WERI-Rb-1 (cell line): ENCODE data around the gene MALAT1.
"Not testable (repeated sequence)": the region's sequence is repeated elsewhere in the genome, so short reads cannot be mapped to it uniquely, and the experiment has no call there.

Source experiments
- DNase-seq: peaks from one replicate; pipeline ENCODE4 v3.0.0-alpha.2; 2020
- H3K27ac ChIP-seq: fragments of 250-450 bp; sonication (Bioruptor Pico); 2 replicates; pipeline ENCODE4 v1.5.1; 2020; ENCODE audit warnings: mild to moderate bottlenecking, moderate library complexity
- H3K27me3 ChIP-seq: fragments of 250-450 bp; sonication (Bioruptor Pico); 2 replicates; pipeline ENCODE4 v1.5.1; 2021; ENCODE audit warnings: mild to moderate bottlenecking, low read depth, moderate library complexity; ENCODE audit not compliant: insufficient read depth, severe bottlenecking
- H3K36me3 ChIP-seq: fragments of 250-450 bp; sonication (Bioruptor Pico); 2 replicates; pipeline ENCODE4 v1.5.1; 2020; ENCODE audit warnings: mild to moderate bottlenecking, moderate library complexity
- H3K4me3 ChIP-seq: 2 replicates; pipeline ENCODE4 v1.5.1; 2011; ENCODE audit warnings: low read depth, mild to moderate bottlenecking, control low read depth, low read length
- H3K9me3 ChIP-seq: fragments of 250-450 bp; sonication (Bioruptor Pico); 2 replicates; pipeline ENCODE4 v1.5.1; 2021; ENCODE audit warnings: mild to moderate bottlenecking, moderate library complexity; ENCODE audit not compliant: severe bottlenecking
- TF ChIP-seq, protein P1 (sequence below): IDR thresholded peaks from 2 replicates; pipeline ENCODE4 v1.5.1; 2011; ENCODE audit warnings: low read depth, mild to moderate bottlenecking, control low read depth, inconsistent platforms, low read length

The MALAT1 gene

DNA sequence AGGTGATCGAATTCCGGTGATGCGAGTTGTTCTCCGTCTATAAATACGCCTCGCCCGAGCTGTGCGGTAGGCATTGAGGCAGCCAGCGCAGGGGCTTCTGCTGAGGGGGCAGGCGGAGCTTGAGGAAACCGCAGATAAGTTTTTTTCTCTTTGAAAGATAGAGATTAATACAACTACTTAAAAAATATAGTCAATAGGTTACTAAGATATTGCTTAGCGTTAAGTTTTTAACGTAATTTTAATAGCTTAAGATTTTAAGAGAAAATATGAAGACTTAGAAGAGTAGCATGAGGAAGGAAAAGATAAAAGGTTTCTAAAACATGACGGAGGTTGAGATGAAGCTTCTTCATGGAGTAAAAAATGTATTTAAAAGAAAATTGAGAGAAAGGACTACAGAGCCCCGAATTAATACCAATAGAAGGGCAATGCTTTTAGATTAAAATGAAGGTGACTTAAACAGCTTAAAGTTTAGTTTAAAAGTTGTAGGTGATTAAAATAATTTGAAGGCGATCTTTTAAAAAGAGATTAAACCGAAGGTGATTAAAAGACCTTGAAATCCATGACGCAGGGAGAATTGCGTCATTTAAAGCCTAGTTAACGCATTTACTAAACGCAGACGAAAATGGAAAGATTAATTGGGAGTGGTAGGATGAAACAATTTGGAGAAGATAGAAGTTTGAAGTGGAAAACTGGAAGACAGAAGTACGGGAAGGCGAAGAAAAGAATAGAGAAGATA lies at the start of gene MALAT1:
MALAT1 (plus strand) TSS at position 69 of the 736 bp plus-strand sequence.
- TF ChIP-seq, protein P1, sequence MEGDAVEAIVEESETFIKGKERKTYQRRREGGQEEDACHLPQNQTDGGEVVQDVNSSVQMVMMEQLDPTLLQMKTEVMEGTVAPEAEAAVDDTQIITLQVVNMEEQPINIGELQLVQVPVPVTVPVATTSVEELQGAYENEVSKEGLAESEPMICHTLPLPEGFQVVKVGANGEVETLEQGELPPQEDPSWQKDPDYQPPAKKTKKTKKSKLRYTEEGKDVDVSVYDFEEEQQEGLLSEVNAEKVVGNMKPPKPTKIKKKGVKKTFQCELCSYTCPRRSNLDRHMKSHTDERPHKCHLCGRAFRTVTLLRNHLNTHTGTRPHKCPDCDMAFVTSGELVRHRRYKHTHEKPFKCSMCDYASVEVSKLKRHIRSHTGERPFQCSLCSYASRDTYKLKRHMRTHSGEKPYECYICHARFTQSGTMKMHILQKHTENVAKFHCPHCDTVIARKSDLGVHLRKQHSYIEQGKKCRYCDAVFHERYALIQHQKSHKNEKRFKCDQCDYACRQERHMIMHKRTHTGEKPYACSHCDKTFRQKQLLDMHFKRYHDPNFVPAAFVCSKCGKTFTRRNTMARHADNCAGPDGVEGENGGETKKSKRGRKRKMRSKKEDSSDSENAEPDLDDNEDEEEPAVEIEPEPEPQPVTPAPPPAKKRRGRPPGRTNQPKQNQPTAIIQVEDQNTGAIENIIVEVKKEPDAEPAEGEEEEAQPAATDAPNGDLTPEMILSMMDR, result no peak
- Histone ChIP-seq H3K27ac (peak within 1 kb of the TSS; percentile 100), H3K9me3 (no peaks in the 10 kb centered on the region), H3K4me3 (peak within 1 kb of the TSS; percentile 89), H3K36me3 (peaks cover 52% of the 10 kb centered on the region), H3K27me3 (no peaks in the 10 kb centered on the region)
- peak; percentile 92 for DNase-seq

DNA sequence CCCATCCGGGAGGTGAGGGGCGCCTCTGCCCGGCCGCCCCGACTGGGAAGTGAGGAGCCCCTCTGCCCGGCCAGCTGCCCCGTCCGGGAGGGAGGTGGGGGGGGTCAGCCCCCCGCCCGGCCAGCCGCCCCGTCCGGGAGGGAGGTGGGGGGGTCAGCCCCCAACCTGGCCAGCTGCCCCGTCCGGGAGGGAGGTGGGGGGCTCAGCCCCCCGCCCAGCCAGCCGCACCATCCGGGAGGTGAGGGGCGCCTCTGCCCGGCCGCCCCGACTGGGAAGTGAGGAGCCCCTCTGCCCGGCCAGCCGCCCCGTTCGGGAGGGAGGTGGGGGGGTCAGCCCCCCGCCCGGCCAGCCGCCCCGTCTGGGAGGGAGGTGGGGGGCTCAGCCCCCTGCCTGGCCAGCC lies 47.5 kb upstream of the MALAT1 start:
- H3K4me3 ChIP-seq, H3K9me3 ChIP-seq, DNase-seq, H3K27me3 ChIP-seq, H3K36me3 ChIP-seq, H3K27ac ChIP-seq: not testable (repeated sequence)

DNA sequence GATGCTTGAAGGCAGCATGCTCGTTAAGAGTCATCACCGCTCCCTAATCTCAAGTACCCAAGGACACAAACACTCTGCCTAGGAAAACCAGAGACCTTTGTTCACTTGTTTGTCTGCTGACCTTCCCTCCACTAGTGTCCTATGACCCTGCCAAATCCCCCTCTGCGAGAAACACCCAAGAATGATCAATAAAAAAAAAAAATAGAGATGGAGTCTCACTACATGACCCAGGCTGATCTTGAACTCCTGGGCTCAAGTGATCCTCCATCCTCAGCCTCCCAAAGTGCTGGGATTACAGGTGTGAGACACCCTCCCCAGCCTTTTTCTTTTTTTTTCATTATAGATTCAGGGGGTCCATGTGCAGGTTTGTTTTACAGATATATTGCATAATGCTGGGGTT lies 46.6 kb upstream of the MALAT1 start:
- not testable (repeated sequence) for H3K36me3 ChIP-seq, H3K4me3 ChIP-seq, DNase-seq, H3K9me3 ChIP-seq, H3K27me3 ChIP-seq, H3K27ac ChIP-seq

DNA sequence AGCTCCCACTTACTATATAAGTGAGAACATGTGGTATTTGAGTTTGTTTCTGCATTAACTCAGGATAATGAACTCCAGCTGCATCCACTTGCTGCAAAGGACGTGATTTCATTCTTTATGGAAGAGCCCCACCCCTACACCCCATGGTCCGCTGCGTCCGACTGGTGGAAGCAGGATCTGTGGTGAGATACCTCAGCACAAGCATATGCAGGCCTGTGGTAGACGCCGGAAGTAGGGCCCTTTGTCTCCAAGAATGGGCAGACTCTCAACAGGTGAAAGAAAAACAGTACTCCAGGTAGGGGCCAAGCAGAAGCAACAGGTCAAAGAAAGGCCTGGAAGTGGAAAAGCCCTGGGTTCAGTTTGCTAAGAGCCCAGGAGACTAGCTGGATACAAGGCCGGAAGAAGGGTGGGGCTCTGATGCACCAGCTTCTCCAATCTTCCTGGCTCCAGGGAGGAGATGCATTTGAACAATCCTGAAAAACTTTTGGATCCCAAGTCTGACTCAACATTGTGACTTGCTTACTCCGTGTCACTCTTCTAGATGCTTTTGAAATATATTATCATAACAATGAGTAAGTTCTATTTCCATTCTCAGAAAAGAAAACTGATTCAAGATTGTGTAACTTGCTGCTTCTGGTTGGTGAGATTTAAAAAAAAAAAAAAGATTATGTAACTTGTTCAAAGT lies 45.9 kb upstream of the MALAT1 start:
- H3K27me3 ChIP-seq, result no peaks in the 10 kb centered on the region
- H3K4me3 ChIP-seq, result no peak overlapping the region
- no peak for DNase-seq
- no peak overlapping the region for H3K27ac ChIP-seq
- TF ChIP-seq, protein P1, result no peak
- H3K9me3 ChIP-seq, result peaks cover 5% of the 10 kb centered on the region
- no peaks in the 10 kb centered on the region for H3K36me3 ChIP-seq

DNA sequence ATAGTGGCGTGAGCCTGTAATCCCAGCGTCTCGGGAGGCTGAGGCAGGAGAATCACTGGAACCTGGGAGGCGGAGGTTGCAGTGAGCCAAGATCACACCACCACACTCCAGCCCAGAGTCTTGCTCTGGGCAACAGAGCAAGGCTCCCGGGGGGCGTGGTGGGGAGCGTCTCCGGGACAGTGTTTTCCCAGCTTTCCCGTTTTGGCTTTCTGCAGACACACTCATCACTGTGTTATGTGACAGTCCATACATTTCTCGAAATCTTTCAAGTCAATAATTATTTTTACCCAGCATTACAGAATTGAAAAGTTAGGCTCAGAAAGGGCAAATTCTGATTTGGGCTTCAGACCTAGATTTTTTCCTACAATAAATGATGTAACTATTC lies 44.5 kb upstream of the MALAT1 start:
- no peak for DNase-seq
- no peak overlapping the region for H3K27ac ChIP-seq
- TF ChIP-seq, protein P1, result no peak
- H3K36me3 ChIP-seq, result no peaks in the 10 kb centered on the region
- H3K9me3 ChIP-seq, result peaks cover 5% of the 10 kb centered on the region
- no peaks in the 10 kb centered on the region for H3K27me3 ChIP-seq
- no peak overlapping the region for H3K4me3 ChIP-seq

DNA sequence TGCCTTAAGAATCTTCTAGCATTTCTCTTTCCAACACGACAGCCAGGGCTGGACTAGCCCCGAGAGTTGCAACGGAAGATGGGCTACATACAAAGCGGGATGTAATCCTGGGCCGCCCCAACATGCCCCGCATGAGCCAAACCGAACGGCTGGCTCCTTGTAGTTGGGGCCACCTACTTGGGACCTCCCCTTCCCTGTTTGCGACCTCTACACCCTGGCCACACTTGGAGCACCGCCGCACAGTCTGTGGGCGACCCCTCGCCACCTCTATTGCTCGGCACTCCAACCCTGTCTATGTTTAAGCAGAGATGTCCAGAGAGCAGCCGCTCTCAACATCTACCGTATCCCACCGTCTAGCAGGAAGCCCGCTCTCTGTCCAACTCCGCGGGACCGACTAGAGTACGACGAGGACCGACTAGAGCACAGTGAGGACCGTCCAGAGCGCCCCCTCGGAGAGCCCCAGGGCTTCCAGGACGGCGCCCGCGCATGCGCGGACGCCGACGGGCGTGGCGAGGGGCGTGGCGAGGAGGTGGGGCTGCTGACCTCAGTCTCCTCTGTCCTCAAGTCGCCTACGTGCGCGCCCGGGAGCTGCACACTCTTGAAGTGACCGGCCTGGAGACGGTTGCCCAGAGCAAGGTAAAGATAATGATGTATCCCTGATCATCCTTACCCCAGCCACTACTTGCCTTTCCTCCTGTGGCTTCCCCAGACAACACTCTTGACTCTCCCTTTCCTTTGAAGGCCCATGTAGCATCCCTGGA lies 44.0 kb upstream of the MALAT1 start:
- no peak for DNase-seq
- Histone ChIP-seq H3K4me3 (no peak overlapping the region), H3K27me3 (no peaks in the 10 kb centered on the region), H3K36me3 (no peaks in the 10 kb centered on the region), H3K27ac (no peak overlapping the region), H3K9me3 (peaks cover 3% of the 10 kb centered on the region)
- TF ChIP-seq, protein P1, result no peak
